GM12878 (cell line): ENCODE results near the gene USP38.

Experiments
- ASH2L ChIP-seq: fragments of 300-600, 200-600 bp; sonication (generic); IDR thresholded peaks from 2 replicates; pipeline ENCODE4 v1.6.1; 2017; ENCODE audit warnings: low read depth, mild to moderate bottlenecking, borderline replicate concordance
- EZH2 ChIP-seq: IDR thresholded peaks from 2 replicates; pipeline ENCODE4 v1.6.1; 2012; ENCODE audit warnings: low read depth, mild to moderate bottlenecking, control low read depth, inconsistent platforms, low read length, borderline replicate concordance; ENCODE audit not compliant: control insufficient read depth
- IKZF1 ChIP-seq: fragments of 450-650 bp; conservative IDR thresholded peaks from 2 replicates; pipeline ENCODE4 v1.6.1; 2017; ENCODE audit warnings: antibody characterized with exemption, mild to moderate bottlenecking
- POLR2AphosphoS2 ChIP-seq: IDR thresholded peaks from 2 replicates; pipeline ENCODE4 v1.6.1; 2011; ENCODE audit warnings: low read depth, mild to moderate bottlenecking, low read length, improper control_type of control experiment, moderate library complexity
- POLR2AphosphoS5 ChIP-seq: IDR thresholded peaks from 2 replicates; pipeline ENCODE4 v1.6.1; 2011; ENCODE audit warnings: mild to moderate bottlenecking, low read length, inconsistent platforms
- SPI1 ChIP-seq: IDR thresholded peaks from 2 replicates; pipeline ENCODE4 v1.6.1; 2011; ENCODE audit warnings: low read depth, mild to moderate bottlenecking, low read length, moderate library complexity, borderline replicate concordance; ENCODE audit not compliant: insufficient read depth
- TF ChIP-seq, protein P1 (sequence below), 3 experiments: IDR thresholded peaks in 2 of 3; conservative IDR thresholded peaks in 1 of 3; 2 replicates each; pipeline ENCODE4 v1.5.1; 2011; ENCODE audit warnings: low read depth in 3 of 3, low read length in 3 of 3, mild to moderate bottlenecking in 3 of 3, control low read depth in 2 of 3, moderate library complexity in 2 of 3, inconsistent platforms in 1 of 3, mixed read lengths in 1 of 3; ENCODE audit not compliant: control insufficient read depth in 2 of 3, insufficient read depth in 1 of 3; ENCODE audit errors: extremely low read depth in 1 of 3

DNA sequence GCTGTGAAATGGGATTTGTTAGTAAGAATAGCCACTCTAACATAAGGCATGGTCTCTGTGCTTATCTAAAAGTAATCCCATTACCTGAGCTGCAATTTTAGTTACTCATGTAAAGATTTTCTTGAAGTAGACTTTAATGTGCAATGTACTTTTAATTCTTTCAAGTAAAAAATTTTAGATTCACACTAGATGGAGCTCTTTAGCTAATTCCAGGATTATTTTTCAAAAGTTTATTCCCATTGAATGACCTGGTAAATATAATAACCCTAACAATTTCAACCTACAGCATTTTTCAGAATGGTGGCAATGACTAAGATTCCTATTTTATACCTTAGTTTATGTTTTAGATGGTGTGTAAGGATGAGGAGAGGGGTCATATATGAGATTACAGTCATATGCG, 18.1 kb downstream of the USP38 start:
- TF ChIP-seq POLR2AphosphoS2 (no peak), ASH2L (no peak), EZH2 (no peak), POLR2AphosphoS5 (no peak), SPI1 (no peak), IKZF1 (no peak)
- TF ChIP-seq, protein P1, sequence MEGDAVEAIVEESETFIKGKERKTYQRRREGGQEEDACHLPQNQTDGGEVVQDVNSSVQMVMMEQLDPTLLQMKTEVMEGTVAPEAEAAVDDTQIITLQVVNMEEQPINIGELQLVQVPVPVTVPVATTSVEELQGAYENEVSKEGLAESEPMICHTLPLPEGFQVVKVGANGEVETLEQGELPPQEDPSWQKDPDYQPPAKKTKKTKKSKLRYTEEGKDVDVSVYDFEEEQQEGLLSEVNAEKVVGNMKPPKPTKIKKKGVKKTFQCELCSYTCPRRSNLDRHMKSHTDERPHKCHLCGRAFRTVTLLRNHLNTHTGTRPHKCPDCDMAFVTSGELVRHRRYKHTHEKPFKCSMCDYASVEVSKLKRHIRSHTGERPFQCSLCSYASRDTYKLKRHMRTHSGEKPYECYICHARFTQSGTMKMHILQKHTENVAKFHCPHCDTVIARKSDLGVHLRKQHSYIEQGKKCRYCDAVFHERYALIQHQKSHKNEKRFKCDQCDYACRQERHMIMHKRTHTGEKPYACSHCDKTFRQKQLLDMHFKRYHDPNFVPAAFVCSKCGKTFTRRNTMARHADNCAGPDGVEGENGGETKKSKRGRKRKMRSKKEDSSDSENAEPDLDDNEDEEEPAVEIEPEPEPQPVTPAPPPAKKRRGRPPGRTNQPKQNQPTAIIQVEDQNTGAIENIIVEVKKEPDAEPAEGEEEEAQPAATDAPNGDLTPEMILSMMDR (IDR thresholded peaks at IDR 0.05 in 2 of 3, conservative IDR thresholded peaks at IDR 0.05 in 1 of 3; ENCODE audit: control insufficient read depth in 2 of 3, extremely low read depth in 1 of 3, insufficient read depth in 1 of 3, low read depth in 3 of 3, low read length in 3 of 3), result no peak; a peak in 1 of 6 replicates
